Measurements from ENCODE around the gene STX4.

GRCh38 chr16:31061813-31062440, 28.6 kb downstream of the STX4 start:
- TF ChIP-seq, protein P1, sequence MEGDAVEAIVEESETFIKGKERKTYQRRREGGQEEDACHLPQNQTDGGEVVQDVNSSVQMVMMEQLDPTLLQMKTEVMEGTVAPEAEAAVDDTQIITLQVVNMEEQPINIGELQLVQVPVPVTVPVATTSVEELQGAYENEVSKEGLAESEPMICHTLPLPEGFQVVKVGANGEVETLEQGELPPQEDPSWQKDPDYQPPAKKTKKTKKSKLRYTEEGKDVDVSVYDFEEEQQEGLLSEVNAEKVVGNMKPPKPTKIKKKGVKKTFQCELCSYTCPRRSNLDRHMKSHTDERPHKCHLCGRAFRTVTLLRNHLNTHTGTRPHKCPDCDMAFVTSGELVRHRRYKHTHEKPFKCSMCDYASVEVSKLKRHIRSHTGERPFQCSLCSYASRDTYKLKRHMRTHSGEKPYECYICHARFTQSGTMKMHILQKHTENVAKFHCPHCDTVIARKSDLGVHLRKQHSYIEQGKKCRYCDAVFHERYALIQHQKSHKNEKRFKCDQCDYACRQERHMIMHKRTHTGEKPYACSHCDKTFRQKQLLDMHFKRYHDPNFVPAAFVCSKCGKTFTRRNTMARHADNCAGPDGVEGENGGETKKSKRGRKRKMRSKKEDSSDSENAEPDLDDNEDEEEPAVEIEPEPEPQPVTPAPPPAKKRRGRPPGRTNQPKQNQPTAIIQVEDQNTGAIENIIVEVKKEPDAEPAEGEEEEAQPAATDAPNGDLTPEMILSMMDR (conservative IDR thresholded peaks at IDR 0.05 in 1 of 2, IDR thresholded peaks at IDR 0.05 in 1 of 2; ENCODE audit: extremely low read depth in 1 of 2, insufficient read depth in 1 of 2, low read depth in 1 of 2, low read length in 2 of 2): no peak
- no peak for TF ChIP-seq EZH2 (IDR thresholded peaks at IDR 0.05; ENCODE audit: borderline replicate concordance, low read length)
